Lower leg skin (tissue), 3 donors: ENCODE measurements around the gene AKT2.

Experiments
- CTCF ChIP-seq, 3 donors: fragments of 450-650 bp; IDR thresholded peaks; one replicate each; pipeline ENCODE4 v1.5.1; 2016; ENCODE audit warnings: antibody characterized with exemption in 3 of 3, mild to moderate bottlenecking in 3 of 3, moderate library complexity in 2 of 3
- POLR2A ChIP-seq, 2 donors: fragments of 450-650 bp; IDR thresholded peaks; one replicate each; pipeline ENCODE4 v1.6.1; 2016 to 2017; ENCODE audit warnings: antibody characterized with exemption in 2 of 2, mild to moderate bottlenecking in 1 of 2, moderate library complexity in 1 of 2

DNA sequence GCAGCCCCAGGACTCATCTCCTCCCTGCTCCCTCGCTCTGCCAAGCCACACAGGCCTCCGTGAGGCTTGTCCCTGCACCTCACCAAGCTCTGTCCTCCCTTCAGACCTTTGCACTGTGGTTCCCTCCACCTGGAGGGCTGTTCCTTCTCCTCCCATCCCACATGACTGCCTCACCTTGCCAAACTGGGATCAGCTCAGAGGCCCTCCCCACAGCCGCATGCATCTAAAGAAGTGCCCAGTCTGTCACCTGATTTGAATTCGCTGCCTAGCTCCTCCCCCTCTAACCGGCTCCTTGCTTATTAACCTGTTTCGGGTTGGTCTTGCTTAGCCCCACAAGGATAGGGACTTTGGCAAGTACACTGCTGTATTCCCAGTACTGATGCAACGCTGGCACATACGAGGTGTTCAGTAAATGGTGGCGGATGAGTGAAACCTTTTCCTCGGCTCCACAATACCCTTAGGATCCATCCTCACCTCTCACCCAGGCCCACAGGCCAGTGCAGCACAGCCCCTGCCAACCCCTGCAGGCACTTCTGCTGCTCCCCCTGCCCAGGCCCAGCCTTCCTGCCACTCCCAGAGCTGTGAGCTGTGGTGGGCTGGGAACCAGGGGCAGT is 4.4 kb downstream of the AKT2 start:
- TF ChIP-seq CTCF (IDR thresholded peaks at IDR 0.05): no peak
- no peak for TF ChIP-seq POLR2A (IDR thresholded peaks at IDR 0.05)
